GM18520 (cell line): ENCODE results near the gene CHRD.

ENCODE experiments used
- ATAC-seq: cut with Tn5 transposase; IDR thresholded peaks from one replicate; pipeline ENCODE4 v1.9.1; 2021; ENCODE audit not compliant: unreplicated experiment

The CHRD gene

GRCh38 chr3:184381261-184382224, 1.7 kb downstream of the CHRD start:
- no peak for ATAC-seq

GRCh38 chr3:184382326-184383032, 2.6 kb downstream of the CHRD start:
- no peak for ATAC-seq

- no peak for ATAC-seq
These were observed 3.3 kb downstream of the CHRD start for GRCh38 chr3:184383033-184383740.

- no peak for ATAC-seq
These were observed 4.5 kb downstream of the CHRD start for GRCh38 chr3:184384342-184384741.

GRCh38 chr3:184384856-184385422, 5.1 kb downstream of the CHRD start:
- no peak for ATAC-seq

GRCh38 chr3:184386047-184386806, 6.4 kb downstream of the CHRD start:
- no peak for ATAC-seq

- ATAC-seq: no peak
These were observed 7.4 kb downstream of the CHRD start for GRCh38 chr3:184387174-184387714.

- no peak for ATAC-seq
These were observed 8.5 kb downstream of the CHRD start for GRCh38 chr3:184388164-184388935.

- ATAC-seq: no peak
These were observed 9.0 kb downstream of the CHRD start for GRCh38 chr3:184388936-184389230.

- ATAC-seq: no peak
These were observed 9.5 kb downstream of the CHRD start for GRCh38 chr3:184389384-184389783.

GRCh38 chr3:184389935-184390528, 10.2 kb downstream of the CHRD start:
- ATAC-seq: no peak

GRCh38 chr3:184391266-184391665, 11.4 kb downstream of the CHRD start:
- ATAC-seq: no peak

- ATAC-seq: no peak
These were observed 15.4 kb downstream of the CHRD start for GRCh38 chr3:184395320-184395660.

GRCh38 chr3:184399410-184399809, 19.6 kb downstream of the CHRD start:
- no peak for ATAC-seq

- ATAC-seq: no peak
These were observed 25.5 kb downstream of the CHRD start for GRCh38 chr3:184405075-184406030.

GRCh38 chr3:184409331-184409926, 29.6 kb downstream of the CHRD start:
- no peak for ATAC-seq

- ATAC-seq: no peak
These were observed 30.2 kb downstream of the CHRD start for GRCh38 chr3:184409946-184410500.
